ENCODE results near the gene POP7.

POP7 gene

GRCh38 chr7:100745184-100745583 is 39.3 kb downstream of the POP7 start:
- Histone ChIP-seq H3K9me2 (replicated peaks; ENCODE audit: low read depth, low read length) (no peaks in the 10 kb centered on the region), H3K4me1 (ENCODE audit: insufficient read depth, low read length, poor library complexity, severe bottlenecking) (no peaks in the 10 kb centered on the region), H3K9me3 (ENCODE audit: insufficient read depth, low read depth, low read length) (no peaks in the 10 kb centered on the region), H3K9ac (ENCODE audit: low read depth, low read length, poor library complexity, severe bottlenecking) (no peak overlapping the region), H3F3A (ENCODE audit: low read depth) (no peaks in the 10 kb centered on the region), H2AFZ (ENCODE audit: low read length) (no peak overlapping the region), H3K4me3 (ENCODE audit: low read length, poor library complexity, severe bottlenecking) (no peak overlapping the region), H3K27me3 (ENCODE audit: insufficient read depth, low read length, poor library complexity, severe bottlenecking) (no peaks in the 10 kb centered on the region), H4K20me1 (ENCODE audit: insufficient read depth, low read length, poor library complexity, severe bottlenecking) (no peaks in the 10 kb centered on the region), H3K79me2 (ENCODE audit: insufficient read depth, low read length) (no peaks in the 10 kb centered on the region), H3K4me2 (ENCODE audit: low read depth, low read length, poor library complexity, severe bottlenecking) (no peak overlapping the region), H3K36me3 (ENCODE audit: insufficient read depth, low read length) (no peaks in the 10 kb centered on the region)
- TF ChIP-seq CTCF (conservative IDR thresholded peaks at IDR 0.05; ENCODE audit: low read length) = no peak
- TF ChIP-seq EZH2phosphoT487 (IDR thresholded peaks at IDR 0.05; ENCODE audit: borderline replicate concordance) = no peak

GRCh38 chr7:100752994-100753393 is 47.1 kb downstream of the POP7 start:
- no peaks in the 10 kb centered on the region for H3K9me2 ChIP-seq (replicated peaks; ENCODE audit: low read depth, low read length)
- H3K4me1 ChIP-seq (ENCODE audit: insufficient read depth, low read length, poor library complexity, severe bottlenecking) = no peaks in the 10 kb centered on the region

GRCh38 chr7:100753750-100754149 is 47.8 kb downstream of the POP7 start:
- no peak for TF ChIP-seq CTCF (conservative IDR thresholded peaks at IDR 0.05; ENCODE audit: low read length)
- TF ChIP-seq EZH2phosphoT487 (IDR thresholded peaks at IDR 0.05; ENCODE audit: borderline replicate concordance) = no peak
- no peaks in the 10 kb centered on the region for H3K27me3 ChIP-seq (ENCODE audit: insufficient read depth, low read length, poor library complexity, severe bottlenecking)

More at GRCh38 chr7:100752994-100753393, 47.1 kb downstream of the POP7 start:
- Histone ChIP-seq H3K9me3 (ENCODE audit: insufficient read depth, low read depth, low read length) (no peaks in the 10 kb centered on the region), H3K79me2 (ENCODE audit: insufficient read depth, low read length) (no peaks in the 10 kb centered on the region), H3K4me2 (ENCODE audit: low read depth, low read length, poor library complexity, severe bottlenecking) (no peak overlapping the region), H3F3A (ENCODE audit: low read depth) (no peaks in the 10 kb centered on the region), H4K20me1 (ENCODE audit: insufficient read depth, low read length, poor library complexity, severe bottlenecking) (no peaks in the 10 kb centered on the region), H3K4me3 (ENCODE audit: low read length, poor library complexity, severe bottlenecking) (no peak overlapping the region), H3K9ac (ENCODE audit: low read depth, low read length, poor library complexity, severe bottlenecking) (no peak overlapping the region), H3K27me3 (ENCODE audit: insufficient read depth, low read length, poor library complexity, severe bottlenecking) (no peaks in the 10 kb centered on the region), H2AFZ (ENCODE audit: low read length) (no peak overlapping the region), H3K36me3 (ENCODE audit: insufficient read depth, low read length) (no peaks in the 10 kb centered on the region)
- no peak for TF ChIP-seq CTCF (conservative IDR thresholded peaks at IDR 0.05; ENCODE audit: low read length)
- TF ChIP-seq EZH2phosphoT487 (IDR thresholded peaks at IDR 0.05; ENCODE audit: borderline replicate concordance) = no peak

More at GRCh38 chr7:100753750-100754149, 47.8 kb downstream of the POP7 start:
- Histone ChIP-seq H3K9ac (ENCODE audit: low read depth, low read length, poor library complexity, severe bottlenecking) (no peak overlapping the region), H4K20me1 (ENCODE audit: insufficient read depth, low read length, poor library complexity, severe bottlenecking) (no peaks in the 10 kb centered on the region), H3K4me2 (ENCODE audit: low read depth, low read length, poor library complexity, severe bottlenecking) (no peak overlapping the region), H3K9me3 (ENCODE audit: insufficient read depth, low read depth, low read length) (no peaks in the 10 kb centered on the region), H3K4me3 (ENCODE audit: low read length, poor library complexity, severe bottlenecking) (no peak overlapping the region), H3K9me2 (replicated peaks; ENCODE audit: low read depth, low read length) (no peaks in the 10 kb centered on the region), H3K4me1 (ENCODE audit: insufficient read depth, low read length, poor library complexity, severe bottlenecking) (no peaks in the 10 kb centered on the region), H3K79me2 (ENCODE audit: insufficient read depth, low read length) (no peaks in the 10 kb centered on the region), H3F3A (ENCODE audit: low read depth) (no peaks in the 10 kb centered on the region), H2AFZ (ENCODE audit: low read length) (no peak overlapping the region), H3K36me3 (ENCODE audit: insufficient read depth, low read length) (no peaks in the 10 kb centered on the region)

All from Loucy (cell line).